ENCODE data around the gene SPP1. TPM values are rescaled to one million over a fixed set of nuclear protein-coding genes. Genes with fewer than 3 reads are reported as not detected.
"Not testable (repeated sequence)": the region's sequence is repeated elsewhere in the genome, so short reads cannot be mapped to it uniquely, and the experiment has no call there.

SPP1 gene
- not detected in 2 replicates for total RNA-seq

DNA sequence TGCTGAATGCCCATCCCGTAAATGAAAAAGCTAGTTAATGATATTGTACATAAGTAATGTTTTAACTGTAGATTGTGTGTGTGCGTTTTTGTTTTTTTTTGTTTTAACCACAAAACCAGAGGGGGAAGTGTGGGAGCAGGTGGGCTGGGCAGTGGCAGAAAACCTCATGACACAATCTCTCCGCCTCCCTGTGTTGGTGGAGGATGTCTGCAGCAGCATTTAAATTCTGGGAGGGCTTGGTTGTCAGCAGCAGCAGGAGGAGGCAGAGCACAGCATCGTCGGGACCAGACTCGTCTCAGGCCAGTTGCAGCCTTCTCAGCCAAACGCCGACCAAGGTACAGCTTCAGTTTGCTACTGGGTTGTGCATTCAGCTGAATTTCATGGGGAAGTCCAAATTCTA lies at the start of gene SPP1:
Gene SPP1, plus strand, starts transcription at position 249 of the 400 bp plus-strand sequence. CDS start 1,182 bp downstream, outside the sequence.
- no peak for DNase-seq (ENCODE audit: low read depth, low spot score)

DNA sequence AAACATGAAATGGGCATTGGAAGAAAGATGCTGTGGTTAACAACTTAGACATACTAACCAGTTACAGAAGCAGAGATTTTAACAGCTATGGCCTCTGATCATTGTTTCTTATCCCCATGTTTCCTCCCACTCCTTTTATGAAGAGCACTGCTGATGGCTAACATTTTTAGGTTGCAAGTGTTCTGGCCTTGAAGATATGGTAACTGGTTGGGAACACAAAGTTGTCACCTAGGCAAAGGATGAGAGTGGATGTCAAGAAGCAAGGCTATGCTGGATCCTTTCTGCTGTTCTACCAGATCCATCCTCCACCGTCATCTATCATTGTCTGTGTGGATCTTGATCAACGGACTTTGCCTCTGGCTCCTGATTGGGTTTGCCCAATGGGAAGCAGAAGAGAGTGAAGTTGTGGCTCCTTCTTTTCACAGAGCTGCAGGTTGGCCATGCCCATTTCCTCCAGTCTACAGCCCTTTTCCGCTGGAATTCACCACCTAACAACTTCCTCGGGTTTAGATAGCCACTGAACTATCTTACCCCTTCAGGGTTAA lies 48.9 kb upstream of the SPP1 start:
- no peak for DNase-seq (ENCODE audit: low read depth, low spot score)

DNA sequence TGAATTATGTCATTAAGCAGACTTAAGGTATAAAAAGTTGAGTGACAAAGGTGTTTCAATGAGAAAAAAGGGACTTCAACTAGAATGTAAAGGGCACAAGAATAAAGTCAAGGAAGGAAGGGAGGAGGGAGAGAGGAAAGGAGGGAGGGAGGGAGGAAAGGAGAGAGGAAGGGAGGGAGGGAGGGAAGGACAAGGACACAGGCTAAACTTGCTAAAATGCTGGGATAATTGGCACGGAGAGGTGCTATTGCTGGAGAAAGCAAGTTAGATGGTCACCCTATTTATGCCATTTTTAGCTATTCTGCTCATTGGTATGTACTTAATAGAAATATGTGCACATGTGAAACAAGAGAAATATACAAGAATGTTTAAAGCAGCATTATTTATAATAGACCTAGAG lies 44.9 kb upstream of the SPP1 start:
- DNase-seq (ENCODE audit: low read depth, low spot score) = no peak

DNA sequence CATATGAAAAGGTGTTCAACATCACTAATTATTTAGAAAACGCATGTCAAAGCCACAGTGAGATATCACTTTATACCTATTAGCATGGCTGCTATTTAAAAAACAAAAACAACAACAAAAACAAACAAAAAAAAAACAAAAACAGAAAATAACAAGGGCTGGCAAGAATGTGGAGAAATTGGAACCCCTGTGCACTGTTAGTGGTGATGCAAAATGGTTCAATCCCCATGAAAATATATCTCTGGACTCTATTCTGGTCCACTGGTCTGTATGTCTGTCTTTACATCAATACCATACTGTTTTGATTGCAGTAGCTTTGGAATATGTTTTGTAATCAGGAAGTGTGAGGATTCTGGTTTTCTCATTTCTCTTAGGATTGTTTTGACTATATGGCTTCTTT lies 43.6 kb upstream of the SPP1 start:
- no peak for DNase-seq (ENCODE audit: low read depth, low spot score)

DNA sequence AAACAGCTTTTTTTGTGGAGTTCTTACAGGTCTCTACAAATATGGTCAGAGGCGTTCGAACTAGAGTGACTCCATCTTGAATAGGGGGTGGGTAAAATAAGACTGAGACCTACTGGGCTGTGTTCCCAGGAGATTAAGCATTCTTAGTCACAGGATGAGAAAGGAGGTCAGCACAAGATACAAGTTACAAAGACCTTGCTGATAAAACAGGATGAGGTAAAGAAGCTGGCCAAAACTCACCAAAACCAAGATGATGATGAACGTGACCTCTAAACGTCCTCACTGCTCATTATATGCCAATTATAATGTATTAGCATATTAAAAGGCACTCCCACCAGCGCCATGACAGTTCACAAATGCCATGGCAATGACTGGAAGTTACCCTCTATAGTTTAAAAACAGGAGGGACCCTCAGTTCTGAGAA lies 42.8 kb upstream of the SPP1 start:
- DNase-seq (ENCODE audit: low read depth, low spot score) = no peak

DNA sequence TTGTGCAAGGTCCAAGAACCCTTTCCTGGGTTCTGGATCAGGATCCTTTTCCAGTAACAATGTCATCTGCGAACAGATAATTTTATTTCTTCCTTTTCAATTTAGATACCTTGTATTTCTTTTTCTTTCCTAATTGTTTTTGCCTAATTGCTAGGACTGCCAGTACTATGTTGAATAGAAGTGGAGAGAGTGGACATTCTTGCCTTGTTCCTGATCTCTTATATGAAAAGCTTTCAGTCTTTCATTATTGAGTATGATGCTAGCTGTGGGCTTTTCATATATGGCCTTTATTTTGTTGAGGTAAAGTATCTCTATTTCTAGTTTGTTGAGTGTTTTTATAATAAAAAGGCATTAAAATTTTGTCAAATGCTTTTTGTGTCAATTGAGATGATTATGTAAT lies 42.2 kb upstream of the SPP1 start:
- DNase-seq (ENCODE audit: low read depth, low spot score) = no peak

DNA sequence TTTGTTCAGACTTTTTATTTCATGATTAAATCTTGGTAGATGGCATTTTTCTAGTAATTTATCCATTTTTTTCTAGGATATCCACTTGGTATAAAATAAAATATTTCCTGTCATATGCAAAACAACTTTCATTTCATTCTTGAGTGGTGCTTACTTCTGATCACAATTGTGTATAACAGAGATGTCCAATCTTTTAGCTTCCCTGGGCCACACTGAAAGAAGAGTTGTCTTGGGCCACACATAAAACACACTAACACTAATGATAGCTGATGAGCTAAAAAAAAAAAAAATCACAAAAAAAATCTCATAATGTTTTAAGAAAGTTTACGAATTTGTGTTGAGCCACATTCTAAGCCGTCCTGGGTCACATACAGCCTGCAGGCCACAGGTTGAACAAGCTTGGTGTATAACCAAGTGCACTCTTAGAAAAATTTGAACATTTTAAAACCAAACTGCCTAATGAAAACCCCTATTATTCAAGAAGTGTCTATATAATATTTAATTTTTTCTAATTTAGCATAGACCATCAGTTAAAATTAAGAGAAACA lies 41.3 kb upstream of the SPP1 start:
- no peak for DNase-seq (ENCODE audit: low read depth, low spot score)

DNA sequence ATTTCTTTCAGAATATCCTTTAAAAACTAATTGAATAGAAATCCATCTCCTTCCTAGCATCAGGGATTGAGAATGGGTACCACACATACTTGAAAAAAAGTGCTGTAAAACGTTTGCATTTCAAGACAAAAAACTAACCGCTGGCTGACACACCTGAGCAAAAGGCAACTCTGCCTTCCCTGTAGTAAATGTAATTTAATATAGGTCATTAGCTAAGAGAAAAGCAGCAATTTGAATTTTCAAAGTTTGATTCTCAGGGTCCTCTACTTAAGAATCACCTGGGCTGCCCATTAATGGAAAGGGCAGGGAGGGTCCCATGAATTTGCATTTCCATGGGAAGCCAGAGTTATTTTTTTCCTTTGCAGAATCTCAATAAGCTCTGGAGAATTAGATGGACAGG lies 40.5 kb upstream of the SPP1 start:
- DNase-seq (ENCODE audit: low read depth, low spot score) = no peak

DNA sequence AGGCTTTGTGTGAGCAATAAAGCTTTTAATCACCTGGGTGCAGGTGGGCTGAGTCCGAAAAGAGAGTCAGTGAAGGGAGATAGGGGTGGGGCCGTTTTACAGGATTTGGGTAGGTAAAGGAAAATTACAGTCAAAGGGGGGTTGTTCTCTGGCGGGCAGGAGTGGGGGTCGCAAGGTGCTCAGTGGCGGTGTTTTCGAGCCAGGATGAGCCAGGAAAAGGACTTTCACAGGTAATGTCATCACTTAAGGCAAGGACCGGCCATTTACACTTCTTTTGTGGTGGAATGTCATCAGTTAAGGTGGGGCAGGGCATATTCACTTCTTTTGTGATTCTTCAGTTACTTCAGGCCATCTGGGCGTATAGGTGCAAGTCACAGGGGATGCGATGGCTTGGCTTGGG lies 39.6 kb upstream of the SPP1 start:
- not testable (repeated sequence) for DNase-seq (ENCODE audit: low read depth, low spot score)

DNA sequence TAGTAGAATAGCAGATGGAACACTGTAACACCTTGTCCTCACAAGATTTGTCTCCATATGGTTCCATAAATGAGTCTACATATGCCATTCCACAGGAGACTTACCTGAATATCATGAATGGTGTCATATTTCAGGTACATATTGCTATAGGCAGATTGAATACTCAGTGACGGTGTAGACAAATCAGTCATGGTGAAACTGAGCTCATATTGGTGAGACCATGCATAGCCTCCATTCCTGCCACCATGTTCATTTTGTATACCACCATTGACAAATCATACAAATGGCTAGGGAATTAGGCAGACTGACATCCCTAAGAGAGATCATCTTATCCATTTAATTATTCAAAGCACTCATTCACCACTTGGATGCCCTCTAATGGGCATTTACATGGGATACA lies 38.0 kb upstream of the SPP1 start:
- DNase-seq (ENCODE audit: low read depth, low spot score) = no peak

DNA sequence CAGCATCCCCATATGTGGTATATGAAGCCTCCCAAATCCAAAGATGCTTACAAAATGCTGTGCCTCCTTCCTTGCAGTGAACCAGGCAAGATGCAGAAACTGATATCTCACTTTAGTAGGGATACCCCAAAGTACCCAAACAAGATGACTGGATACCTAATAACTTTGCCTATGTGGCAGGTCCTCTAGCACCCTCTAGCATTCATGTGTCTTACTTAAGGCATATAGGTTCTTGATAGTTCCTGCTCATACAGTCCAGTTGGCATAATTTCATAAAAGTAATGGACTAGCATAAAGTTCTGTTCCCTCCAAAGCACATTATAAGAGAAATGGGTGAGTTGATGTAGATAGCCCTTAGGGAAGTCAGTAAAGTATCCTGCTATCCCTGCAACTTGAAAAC lies 36.8 kb upstream of the SPP1 start:
- no peak for DNase-seq (ENCODE audit: low read depth, low spot score)

DNA sequence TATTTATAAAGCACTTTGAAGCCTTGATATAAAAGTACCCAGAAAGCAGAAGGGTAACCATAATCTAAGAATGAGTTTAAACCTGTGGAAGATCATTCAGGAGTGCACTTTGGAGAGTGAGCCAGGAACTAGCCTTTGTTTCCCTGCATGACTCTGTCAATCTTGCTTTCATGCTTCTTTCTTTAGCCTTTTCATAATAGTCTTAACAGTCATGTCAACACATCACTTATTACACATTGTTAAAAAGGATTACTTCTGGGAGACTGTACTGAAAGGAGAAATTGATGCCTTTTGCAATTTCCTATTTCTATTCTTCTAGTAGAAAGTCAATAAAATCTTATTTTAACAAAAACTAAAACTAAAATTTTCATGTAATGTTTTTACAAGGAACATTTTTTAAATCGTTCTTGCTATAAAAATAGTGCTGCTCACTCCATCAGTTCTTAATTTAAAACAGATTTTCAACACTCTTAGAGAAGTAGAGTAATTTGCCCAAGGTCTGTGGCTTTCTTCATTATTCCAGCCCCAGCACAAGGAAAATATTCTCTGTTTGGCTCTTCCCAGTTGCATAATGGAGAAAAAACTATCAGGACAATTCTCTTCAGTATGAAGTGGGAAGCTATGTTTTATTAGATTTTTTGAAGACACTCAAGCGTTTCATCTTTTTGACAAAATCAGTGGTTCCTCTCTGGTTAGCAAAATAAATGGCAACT lies 35.4 kb upstream of the SPP1 start:
- DNase-seq (ENCODE audit: low read depth, low spot score) = no peak

DNA sequence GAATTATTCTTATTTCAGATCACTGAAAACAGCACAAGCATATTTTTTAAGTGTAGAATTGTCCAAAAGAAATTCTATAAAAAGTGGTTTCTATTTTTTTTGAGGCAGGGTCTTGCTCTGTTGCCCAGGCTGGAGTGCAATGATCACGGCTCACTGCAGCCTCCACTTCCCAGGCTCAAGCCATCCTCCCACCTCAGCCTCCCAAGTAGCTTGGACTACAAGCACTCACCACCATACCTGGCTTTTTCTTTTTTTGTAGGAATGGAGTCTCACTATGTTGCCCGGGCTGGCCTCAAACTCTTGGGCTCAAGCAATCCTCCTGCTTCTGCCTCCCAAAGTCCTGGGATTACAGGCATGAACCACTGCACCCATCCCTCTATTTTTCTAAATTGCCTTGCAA lies 34.7 kb upstream of the SPP1 start:
- not testable (repeated sequence) for DNase-seq (ENCODE audit: low read depth, low spot score)

DNA sequence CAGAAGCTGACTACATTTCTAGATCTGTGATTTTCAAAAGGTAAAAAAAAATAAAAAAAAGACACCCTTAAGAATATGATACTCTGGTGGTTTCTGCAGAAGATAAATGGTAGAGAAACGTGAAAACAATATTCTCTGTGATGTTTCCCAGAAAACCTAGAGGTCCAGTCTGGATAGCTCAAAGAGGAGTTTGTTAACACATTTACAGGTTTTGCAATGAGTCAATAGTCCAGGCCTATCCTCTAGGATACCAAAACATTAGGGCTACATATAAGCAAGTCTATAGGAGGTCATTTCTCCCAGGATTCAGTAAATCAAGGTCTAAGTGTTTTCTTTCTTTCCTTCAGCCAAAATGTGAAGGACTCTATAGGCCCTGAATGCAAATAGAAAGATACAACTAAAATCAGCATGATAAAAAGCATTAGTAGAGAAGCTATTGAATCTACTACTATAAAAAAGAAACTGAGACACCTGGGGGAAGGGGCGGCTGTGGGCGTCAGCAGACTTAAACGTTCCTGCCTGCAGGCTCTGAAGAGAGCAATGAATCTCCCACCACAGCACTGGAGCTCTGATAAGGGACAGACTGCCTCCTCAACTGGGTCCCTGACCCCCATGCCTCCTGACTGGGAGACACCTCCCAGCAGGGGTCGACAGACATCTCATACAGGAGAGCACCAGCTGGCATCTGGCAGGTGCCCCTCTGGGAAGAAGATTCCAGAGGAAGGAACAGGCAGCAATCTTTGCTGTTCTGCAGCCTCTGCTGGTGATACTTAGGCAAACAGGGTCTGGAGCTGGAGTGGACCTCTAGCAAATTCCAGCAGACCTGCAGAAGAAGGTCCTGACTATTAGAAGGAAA lies 33.7 kb upstream of the SPP1 start:
- no peak for DNase-seq (ENCODE audit: low read depth, low spot score)

DNA sequence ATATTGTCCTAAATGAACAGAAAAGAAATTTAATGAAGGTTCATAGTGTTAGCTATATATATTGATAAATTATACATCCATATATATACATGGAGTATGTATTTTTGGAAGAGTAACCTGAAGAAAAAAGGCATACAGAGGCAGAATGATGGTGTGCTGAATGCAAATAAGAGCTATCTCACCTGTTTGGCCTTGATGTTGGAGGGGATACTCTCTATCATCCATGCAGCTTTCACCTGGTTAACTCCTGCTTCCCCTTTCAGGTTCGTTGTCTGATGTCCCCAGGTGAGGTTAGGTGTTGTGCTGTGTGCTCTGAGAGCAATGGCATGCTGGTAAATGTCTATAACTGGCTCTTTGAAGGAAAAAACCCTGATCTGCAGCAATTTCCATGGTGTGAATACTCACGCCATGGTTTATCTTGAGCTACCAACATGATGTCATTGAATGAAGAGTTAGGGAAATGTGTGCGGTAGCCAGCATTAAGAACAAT lies 31.8 kb upstream of the SPP1 start:
- no peak for DNase-seq (ENCODE audit: low read depth, low spot score)

DNA sequence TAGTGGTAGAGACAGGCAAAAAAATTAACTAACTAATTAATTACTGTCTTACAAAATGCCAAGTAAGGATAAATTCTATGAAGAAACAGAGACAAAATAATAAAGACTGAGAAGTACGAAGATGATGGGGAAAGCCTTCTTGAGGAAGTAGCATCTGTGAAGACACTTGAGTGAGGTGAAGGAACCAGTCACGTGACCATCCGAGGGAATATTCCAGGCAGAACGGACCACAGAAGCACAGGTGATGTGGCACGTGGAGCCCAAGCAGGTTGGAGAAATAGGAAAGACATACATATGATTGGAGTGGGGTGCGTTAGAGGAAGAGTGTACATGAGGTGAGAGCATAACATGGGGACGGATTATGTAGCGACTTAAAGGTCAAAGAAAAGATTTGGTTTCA lies 30.5 kb upstream of the SPP1 start:
- DNase-seq (ENCODE audit: low read depth, low spot score) = no peak

DNA sequence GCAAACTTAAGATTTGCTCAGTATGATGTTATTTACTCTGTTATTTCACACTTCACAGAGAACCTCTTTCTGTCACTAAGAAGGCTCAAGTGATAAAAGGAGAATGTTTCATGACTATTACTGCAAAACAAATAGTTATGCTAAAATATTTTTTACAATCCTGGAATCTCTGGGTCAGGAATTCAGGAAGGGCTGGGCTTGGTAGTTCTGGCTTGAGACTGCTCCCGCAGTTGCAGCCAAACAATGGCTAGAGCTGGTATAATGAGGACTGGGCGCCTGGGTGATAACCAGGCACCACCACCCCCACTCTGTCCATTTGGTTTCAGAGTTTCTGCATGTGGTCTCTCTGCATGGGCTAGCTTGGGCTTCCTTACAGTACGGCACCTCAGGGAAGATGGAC lies 28.7 kb upstream of the SPP1 start:
- no peak for DNase-seq (ENCODE audit: low read depth, low spot score)

DNA sequence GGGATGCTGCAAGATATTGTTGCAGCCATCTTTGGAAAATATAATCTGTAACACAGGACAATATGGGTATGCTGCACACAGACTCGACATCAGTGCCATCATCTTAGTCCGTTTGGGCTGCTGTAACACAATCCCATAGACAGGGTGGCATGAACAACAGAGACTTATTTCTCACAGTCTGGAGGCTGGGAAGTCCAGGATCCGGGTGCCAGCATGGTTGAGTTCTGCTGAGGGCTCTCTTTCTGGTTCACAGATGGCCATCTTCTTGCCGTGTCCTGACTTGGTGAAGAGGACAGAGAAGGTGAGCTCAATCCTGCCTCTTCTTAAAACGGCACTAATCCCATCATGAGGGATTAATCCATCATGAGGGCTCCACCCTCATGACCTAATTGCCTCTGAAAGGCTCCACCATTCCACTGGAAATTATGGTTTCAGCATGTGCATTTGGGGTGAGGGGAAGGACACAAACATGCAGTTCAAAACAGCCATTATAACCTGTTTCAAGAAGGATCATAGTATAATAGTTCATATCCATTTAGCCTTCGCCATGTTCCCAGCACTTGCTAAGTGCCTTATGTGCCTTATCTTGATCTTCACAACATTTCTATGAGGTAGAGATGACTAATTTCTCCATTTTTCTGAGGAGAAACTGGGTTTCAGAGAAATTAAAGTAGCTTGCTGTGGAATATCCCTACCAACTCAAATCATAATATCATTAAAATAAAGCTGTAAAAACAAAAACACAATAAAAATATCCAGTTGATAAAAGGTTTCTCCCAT lies 27.9 kb upstream of the SPP1 start:
- no peak for DNase-seq (ENCODE audit: low read depth, low spot score)

DNA sequence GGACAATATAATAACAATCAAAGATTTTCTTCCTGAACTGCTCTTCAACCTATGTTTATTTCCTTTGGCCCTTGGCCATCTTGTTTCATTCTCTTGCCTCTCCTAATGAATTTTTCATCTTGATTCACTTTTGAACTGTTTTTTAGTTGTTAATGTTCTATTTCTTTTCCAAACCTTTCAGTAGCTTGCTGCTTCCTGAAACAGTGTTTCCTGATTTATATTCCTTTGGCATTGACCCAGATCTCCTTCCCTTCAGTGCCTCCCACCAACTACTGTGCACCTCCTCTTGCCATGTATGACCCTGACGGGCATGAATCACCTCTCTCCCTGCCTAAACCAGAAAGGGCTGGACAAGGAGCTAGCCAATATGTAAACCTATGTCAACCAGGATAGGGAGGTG lies 25.6 kb upstream of the SPP1 start:
- DNase-seq (ENCODE audit: low read depth, low spot score) = peak; percentile 30

DNA sequence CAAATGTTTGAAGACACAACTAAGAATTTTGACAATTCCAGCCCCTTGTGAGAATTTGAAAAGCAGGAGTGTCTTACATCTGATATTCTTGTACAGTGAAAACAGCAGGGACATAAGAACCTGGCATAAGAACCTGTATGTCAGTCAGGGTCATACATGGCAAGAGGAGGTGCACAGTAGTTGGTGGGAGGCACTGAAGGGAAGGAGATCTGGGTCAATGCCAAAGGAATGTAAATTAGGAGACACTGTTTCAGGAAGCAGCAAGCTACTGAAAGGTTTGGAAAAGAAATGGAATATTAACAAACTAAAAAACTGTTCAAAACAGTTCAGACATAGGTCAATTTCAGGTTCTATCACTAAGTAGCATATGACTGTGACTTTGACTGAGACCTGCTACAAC lies 25.0 kb upstream of the SPP1 start:
- no peak for DNase-seq (ENCODE audit: low read depth, low spot score)

DNA sequence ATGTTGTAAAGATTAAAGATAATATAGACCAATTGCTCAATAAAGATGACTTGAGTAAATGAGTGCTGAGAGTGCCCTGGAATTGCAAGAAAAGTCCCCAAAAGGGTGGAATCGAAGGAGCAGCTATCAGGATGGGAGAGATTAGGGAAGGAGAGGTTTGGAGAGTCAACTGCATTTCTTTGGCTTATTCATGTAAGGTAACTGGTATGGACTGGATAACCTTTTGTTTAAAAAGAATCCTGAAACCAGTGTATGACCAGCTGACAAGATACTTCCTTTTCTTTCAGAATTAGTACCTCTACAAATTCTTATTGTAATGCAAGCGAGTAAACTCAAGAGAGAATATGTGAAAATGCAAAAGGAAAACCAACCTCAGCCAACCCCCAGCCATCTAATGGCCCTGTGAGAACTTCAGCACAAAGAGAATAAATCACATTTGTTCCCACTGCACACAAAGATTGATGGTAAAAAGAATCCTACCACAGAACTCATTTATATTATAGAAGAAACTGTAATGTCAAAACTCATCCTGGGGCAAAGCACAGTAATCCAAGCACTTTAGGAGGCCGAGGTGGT lies 24.5 kb upstream of the SPP1 start:
- no peak for DNase-seq (ENCODE audit: low read depth, low spot score)

All from pulmonary artery endothelial cell (primary cell).